22Rv1 (cell line): ENCODE measurements around the gene CAMK1D.

Experiments used
- CTCF ChIP-seq: fragments of 450-650 bp; IDR thresholded peaks from 2 replicates; pipeline ENCODE4 v1.5.1; 2017; ENCODE audit warnings: mild to moderate bottlenecking
- ZFX ChIP-seq: fragments of 450-650 bp; IDR thresholded peaks from 2 replicates; pipeline ENCODE4 v1.6.1; 2017; ENCODE audit warnings: antibody characterized with exemption, borderline replicate concordance

GRCh38 chr10:12401466-12401865 is 52.1 kb downstream of the CAMK1D start:
- TF ChIP-seq CTCF (no peak), ZFX (no peak)
